NOMO-1 treated with DMSO at 0.1 percent for 48 hours (cell line): ENCODE results near the gene KIAA1671.

Experiments
- DNase-seq: peaks from one replicate; lab custom pipeline; 2025; ENCODE audit not compliant: unreplicated experiment; lab: John Stamatoyannopoulos, UW

KIAA1671 gene

GRCh38 chr22:24977370-24978221, 25.1 kb downstream of the KIAA1671 start:
- DNase-seq: no peak

GRCh38 chr22:24978308-24978707, 25.8 kb downstream of the KIAA1671 start:
- no peak for DNase-seq

GRCh38 chr22:24981066-24981465, 28.6 kb downstream of the KIAA1671 start:
- no peak for DNase-seq

GRCh38 chr22:24981656-24982055, 29.1 kb downstream of the KIAA1671 start:
- no peak for DNase-seq

- DNase-seq: no peak
These were observed 30.0 kb downstream of the KIAA1671 start for GRCh38 chr22:24982301-24983056.

- DNase-seq: no peak
These were observed 30.6 kb downstream of the KIAA1671 start for GRCh38 chr22:24983151-24983550.

GRCh38 chr22:24984122-24984521, 31.6 kb downstream of the KIAA1671 start:
- DNase-seq: no peak

GRCh38 chr22:24985826-24986214, 33.3 kb downstream of the KIAA1671 start:
- no peak for DNase-seq

- DNase-seq: no peak
These were observed 34.3 kb downstream of the KIAA1671 start for GRCh38 chr22:24986816-24987215.

- DNase-seq: no peak
These were observed 36.6 kb downstream of the KIAA1671 start for GRCh38 chr22:24989135-24989534.

GRCh38 chr22:24989541-24989951, 37.0 kb downstream of the KIAA1671 start:
- no peak for DNase-seq

- DNase-seq: no peak
These were observed 37.9 kb downstream of the KIAA1671 start for GRCh38 chr22:24990344-24990905.

GRCh38 chr22:24992946-24993345, 40.4 kb downstream of the KIAA1671 start:
- no peak for DNase-seq

- no peak for DNase-seq
These were observed 41.7 kb downstream of the KIAA1671 start for GRCh38 chr22:24994070-24994763.

GRCh38 chr22:24995649-24996180, 43.2 kb downstream of the KIAA1671 start:
- DNase-seq: no peak

- no peak for DNase-seq
These were observed 44.0 kb downstream of the KIAA1671 start for GRCh38 chr22:24996420-24996952.

GRCh38 chr22:24997023-24997422, 44.5 kb downstream of the KIAA1671 start:
- DNase-seq: no peak

- no peak for DNase-seq
These were observed 48.2 kb downstream of the KIAA1671 start for GRCh38 chr22:25000686-25001085.

- DNase-seq: no peak
These were observed 49.9 kb downstream of the KIAA1671 start for GRCh38 chr22:25002241-25002985.

- no peak for DNase-seq
These were observed 53.8 kb downstream of the KIAA1671 start for GRCh38 chr22:25006354-25006753.
